Esophagus muscularis mucosa (tissue), 3 donors: Measurements from ENCODE around the gene TMEM219.

Source experiments
- CTCF ChIP-seq, 3 experiments: fragments of 200-600 bp in 2 of 3; fragments of 450-650 bp in 1 of 3; sonication (generic) in 2 of 3; IDR thresholded peaks; one replicate each; pipeline ENCODE4 v1.5.1; 2017 to 2019; ENCODE audit warnings: antibody characterized with exemption in 3 of 3, mild to moderate bottlenecking in 2 of 3, moderate library complexity in 1 of 3
- POLR2A ChIP-seq: fragments of 450-650 bp; IDR thresholded peaks from one replicate; pipeline ENCODE4 v1.6.1; 2017; ENCODE audit warnings: antibody characterized with exemption, moderate library complexity, mild to moderate bottlenecking, low read depth
- POLR2AphosphoS5 ChIP-seq, 2 donors: sonication (generic); formaldehyde crosslinking; IDR thresholded peaks; one replicate each; pipeline ENCODE4 v1.6.1; 2017; ENCODE audit warnings: antibody characterized with exemption in 2 of 2

- TF ChIP-seq CTCF (IDR thresholded peaks at IDR 0.05) (no peak), POLR2A (no peak), POLR2AphosphoS5 (IDR thresholded peaks at IDR 0.05) (no peak)
These were observed 25.1 kb downstream of the TMEM219 start for GRCh38 chr16:29986931-29987330.
